Kidney glomerular epithelial cell (primary cell): Measurements from ENCODE around the gene KIF2C.
"Not testable (repeated sequence)": the region's sequence is repeated elsewhere in the genome, so short reads cannot be mapped to it uniquely, and the experiment has no call there.

Source experiments
- DNase-seq: peaks from one replicate; lab custom pipeline; 2025; lab: John Stamatoyannopoulos, UW

KIF2C gene

DNA sequence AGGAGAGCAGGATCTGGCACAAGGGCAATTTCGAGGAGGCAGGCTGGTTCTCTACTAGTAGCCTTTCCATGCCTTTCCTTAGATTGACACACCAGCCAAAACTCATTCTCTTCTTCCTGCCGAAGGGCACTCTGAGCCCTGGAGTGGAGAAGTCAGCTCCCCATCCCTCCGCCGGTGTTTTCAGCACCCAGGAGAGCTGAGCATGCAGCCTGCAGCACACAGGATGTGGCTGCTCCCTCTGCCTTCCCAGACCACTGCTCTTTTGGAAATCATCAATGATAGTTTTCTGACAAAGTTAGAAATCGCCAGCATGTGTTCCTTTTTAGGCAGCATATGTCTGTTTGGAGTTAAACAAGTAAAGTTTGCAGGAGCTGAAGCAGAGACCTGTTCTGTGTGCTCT lies 20.3 kb upstream of the KIF2C start:
- no peak for DNase-seq

DNA sequence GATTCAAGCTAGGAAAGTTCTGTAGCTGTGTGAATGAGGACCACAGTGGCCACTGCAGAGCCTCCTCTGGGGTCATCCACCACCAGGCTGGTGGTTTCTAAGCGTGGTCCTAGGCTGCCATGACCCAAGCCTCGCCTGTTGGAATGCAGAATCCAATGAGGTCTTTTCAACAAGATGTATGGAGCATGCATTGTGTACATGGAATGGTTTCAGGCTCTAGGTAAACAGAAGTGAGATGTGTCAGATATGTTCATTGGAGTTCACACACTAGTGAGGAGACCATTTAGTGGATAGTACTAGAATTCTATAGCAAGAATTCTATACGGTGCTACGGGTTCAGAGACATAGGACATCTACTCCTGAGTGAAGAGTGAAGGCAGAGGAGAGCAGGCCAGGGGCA lies 19.4 kb upstream of the KIF2C start:
- no peak for DNase-seq

DNA sequence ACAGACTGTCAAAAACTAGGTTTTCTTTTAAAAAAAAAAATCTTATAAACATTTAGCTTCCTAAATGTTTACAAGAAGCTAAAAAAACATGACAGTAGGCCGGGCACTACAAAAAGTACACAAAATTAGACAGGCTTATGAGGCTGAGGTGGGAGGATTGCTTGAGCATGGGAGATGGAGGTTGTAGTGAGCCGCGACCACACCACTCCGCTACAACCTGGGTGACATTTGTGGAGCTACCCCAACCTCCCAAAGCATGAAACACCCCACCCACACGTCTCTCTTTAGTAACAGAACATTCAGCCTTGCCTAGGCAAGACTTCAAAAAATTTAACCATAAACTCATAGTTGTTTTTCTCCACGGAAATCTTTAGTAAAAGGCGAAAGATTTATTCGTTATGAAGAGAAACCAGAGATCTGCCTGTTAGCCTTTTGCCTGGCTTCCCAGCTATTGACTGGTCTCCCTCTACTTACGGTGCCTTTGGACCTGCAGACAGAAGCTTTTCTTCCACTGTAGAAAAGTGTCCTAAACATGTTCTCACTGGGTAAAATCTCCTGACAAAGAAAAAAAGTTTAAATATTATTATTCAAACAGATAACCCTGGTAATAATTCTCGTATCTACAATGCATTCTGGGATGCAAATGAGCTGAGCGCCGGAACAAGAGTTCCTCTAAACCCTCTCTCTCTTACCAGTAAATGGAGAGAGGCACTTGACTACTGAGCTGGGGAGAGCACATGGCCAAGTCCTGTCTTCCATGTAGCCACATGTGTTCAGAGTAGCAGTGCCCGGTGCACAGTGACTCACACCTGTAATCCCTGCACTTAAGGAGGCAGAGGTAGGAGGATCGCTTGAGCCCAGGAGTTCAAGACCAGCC lies 17.9 kb upstream of the KIF2C start:
- peak; percentile 87 for DNase-seq

DNA sequence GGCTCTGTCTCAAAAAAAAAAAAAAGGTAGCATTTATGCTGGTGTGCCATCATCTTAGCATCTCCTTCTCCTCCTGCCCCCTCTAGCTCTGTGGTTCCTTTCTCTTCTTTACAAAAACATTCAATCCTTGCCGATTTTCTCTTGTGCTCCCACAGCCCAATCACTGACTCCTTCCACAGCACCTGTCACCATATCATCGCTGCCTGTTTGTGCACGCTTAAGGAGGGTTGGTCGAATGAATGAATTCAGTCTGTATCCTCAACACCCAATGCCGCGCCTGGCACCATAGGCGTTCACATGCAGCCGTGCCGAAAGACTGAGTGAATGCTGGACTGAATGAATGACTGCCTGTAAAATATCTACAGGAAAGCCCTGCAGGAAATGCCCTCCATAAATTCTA lies 16.6 kb upstream of the KIF2C start:
- DNase-seq = no peak

DNA sequence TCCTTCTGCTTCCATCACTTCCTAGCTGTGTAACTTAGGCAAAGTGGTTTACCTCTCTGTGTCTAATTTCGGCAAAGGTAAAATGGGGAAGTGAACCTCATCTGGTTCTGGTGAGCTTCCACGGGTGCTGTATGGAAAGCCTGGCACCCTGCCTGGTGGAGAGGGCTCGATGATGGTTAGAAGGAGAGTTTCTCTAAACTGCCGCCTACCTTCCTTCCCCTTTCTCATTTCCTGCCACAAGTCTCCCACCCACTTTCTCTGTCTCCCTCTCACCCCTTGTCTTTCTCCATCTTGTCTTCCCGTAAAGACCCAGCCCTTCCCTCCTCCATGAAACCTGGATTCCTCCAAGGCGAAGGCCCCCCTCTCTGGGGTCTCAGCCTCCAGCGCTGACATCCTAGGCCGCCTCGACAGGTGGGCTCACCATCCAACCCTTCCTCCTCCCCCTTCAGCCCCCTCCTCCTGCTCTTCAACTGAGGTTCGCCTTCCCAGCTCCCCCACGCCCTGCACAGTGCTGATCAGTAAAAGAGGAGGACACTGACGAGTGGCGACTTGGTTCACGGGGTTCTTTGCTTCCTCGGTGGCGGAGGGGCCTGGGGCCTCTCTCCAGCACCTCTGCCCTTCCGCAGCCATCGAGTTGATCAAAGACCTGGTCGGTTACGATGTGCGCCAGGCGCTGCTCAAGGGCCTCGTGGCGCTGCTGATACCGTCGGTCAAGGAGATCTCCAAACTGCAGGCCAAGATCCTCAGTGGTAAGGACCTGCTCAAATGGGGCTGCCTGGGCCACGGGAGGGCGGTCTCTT lies 15.9 kb upstream of the KIF2C start:
- no peak for DNase-seq

DNA sequence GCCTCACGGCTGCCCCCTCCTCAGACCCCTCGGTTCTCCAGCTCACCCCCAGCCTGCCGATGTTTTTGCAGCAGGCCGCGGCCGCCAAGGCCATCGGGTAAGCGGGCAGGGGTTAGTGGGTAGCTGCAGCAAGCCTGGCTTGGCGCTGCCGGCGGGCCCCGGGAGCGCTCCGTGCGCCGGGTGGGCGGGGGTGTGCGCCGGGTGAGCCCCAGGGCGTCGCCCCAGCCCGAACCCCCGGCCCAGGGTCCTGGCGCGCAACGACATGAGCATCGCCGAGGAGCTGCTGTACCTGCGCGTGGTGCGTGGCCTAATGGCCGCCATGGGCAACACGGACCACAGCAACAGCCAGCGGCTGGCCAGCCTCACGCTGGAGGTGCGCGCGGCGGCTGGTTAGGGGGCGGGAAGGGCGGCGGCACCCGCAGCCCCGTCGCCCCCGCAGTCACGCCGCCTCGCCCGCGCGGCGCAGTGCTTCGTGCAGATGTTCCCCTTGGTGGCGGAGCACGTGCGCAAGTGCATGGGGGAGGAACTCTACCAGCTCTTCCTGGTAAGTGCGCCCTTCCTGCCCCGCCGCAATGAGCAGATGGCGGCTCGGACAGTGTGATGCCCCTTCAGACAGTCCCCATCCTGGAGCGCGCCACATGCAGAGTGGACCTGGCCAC lies 15.2 kb upstream of the KIF2C start:
- no peak for DNase-seq

DNA sequence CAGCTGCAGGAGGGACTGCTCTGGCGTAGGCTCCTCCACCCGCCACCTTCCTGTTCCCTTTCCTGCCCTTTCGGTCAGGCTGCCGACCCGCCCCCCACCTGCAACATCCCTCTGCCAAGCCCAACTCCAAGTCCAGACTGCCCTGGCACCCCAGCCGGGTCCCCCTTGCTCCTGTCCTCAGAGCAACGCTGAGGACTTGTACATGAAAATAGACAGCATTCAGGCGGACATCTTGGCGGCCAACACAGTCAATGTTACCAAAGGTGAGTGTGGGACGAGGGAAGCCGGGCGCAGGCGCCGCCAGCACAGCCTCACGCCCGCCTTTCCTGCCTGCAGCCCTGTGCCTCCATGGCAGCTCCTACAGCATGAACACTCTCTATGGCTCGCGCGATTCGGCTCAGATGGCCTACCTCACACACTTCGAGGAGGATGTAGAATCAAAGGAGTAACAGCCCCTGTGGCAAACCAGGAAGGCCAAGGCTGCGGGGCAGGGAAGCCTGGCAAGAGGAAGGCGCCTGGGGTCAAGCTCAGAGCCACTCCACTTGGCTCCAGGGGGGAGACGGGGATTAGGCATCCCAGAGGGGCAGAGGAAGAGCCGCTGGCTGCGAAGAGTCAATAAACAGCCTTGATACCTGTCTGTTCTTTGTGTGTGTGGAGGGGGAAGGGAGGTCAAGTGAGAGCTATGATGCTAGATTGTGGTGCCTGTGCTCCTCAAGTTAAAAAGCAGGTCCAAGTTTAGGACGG lies 14.5 kb upstream of the KIF2C start:
- no peak for DNase-seq

DNA sequence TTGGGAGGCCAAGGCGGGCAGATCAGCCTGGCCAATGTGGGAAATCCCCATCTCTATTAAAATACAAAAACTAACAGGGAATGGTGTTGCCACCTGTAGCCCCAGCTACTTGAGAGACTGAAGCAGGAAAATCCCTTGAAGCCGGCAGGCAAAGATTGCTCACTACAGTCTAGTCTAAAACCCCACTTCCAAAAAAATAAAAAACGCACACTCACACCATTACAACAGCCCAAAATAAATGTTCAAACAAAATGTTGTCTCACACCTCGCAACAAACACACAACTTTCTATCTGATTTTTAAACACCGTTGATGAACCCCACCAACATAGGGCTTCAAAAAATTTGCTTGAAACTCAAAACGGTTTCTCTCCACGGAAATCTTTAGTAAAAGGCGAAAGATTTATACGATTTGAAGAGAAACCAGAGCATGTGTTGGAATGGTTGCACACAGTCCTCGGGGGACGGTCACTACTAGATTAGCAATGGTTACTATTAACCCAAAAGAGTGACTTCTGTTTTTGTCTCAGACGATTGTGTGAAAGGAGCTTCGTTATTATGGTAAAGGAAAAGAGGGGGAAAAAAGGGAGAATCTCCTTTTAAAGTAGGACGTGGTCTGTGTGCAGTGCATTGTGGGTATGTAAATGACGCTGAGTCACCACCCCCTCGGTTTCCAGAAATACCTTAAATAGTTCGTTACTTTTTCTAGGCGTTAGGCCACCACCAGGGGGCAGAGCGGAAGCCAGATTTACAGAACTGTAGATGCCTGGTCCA lies 8.7 kb upstream of the KIF2C start, which contains the start of gene RNU5D-1:
Gene RNU5D-1, minus strand, starts transcription at position 430 of the 772 bp plus-strand sequence.
- peak; percentile 100 for DNase-seq

DNA sequence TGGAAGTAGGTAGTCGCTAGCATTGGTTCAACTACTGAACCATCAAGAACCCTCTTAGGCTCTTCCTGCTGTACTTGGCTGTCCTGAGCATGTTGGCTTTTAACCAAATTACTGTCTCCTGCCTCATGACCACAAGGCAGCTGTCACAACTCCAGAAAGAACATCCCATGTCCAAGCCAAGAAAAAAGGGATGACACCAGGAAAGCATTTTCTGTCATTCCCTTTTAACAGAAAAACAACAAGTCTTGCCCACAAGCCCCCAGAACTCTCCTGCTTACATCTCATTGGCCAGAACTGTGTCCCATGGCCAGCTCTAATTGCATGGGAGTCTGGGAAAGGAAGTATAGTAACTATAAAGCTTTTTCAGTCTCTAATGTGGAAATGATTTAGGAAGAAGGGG lies 6.3 kb upstream of the KIF2C start:
- DNase-seq = peak; percentile 20

DNA sequence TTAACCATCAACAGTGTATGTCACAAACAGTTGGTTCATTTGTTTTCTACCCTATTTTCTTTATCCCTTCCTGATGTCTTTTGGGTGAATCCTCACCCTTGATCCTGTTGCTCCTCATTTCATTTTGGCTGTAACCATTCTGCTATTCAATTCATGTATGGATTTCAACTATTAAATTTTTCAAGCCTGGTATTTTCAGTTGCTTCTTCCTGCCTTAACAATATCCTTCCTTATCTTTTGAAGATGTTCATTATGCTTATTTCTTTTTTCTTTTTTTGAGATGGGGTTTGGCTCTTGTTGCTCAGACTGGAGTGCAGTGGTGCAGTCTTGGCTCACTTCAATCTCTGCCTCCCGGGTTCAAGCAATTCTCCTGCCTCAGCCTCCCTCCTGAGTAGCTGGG lies 5.9 kb upstream of the KIF2C start:
- DNase-seq = no peak

DNA sequence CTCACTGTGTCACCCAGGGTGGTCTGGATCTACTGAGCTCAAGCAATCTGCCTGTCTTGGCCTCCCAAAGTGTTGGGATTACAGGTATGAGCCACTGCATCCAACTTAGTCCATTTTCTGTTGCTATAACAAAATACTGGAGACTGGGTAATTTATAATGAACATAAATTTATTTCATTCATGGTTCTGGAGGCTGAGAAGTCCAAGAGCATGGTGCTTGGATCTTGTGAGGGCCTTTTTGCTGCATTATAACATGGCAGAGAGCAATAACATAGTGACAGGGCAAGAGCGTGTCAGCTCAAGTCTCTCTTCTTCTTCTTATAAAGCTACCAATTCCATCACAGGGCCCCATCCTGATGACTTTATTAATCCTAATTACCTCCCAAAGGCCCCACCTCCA lies 3.6 kb upstream of the KIF2C start:
- no peak for DNase-seq

DNA sequence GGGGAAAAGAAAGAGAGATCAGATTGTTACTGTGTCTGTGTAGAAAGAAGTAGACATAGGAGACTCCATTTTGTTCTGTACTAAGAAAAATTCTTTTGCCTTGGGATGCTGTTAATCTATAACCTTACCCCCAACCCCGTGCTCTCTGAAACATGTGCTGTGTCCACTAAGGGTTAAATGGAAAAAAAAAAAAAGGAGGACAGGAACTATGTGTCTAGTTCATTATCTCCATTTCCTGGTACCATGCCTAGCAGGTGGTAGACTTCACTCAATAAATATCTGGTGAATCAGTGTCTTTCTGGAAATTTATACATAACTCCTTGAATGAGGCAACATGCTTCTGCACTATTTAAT lies 707 bp upstream of the KIF2C start:
- DNase-seq = not testable (repeated sequence)

DNA sequence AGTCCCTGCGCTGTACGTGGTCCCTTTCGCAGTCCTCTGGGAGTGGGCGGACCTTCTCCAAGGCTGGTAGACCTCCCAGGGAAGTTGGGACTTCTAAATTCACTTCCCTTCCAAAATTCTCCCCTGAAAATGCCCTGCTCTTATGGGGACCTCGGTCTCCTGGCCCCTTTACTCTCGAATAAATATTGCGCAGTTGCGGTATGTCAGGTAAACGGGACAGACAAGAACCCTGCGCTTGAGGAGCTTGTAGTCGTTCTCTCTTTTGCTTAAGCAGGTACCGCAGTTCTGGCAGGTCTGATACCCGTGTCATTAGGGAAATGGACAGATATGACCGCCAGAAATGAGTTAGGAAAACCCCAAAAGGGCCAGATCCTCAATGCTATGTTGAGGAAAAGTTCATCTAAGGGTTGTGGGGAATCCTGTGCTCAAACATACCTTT lies 561 bp downstream of the KIF2C start:
- DNase-seq = no peak

DNA sequence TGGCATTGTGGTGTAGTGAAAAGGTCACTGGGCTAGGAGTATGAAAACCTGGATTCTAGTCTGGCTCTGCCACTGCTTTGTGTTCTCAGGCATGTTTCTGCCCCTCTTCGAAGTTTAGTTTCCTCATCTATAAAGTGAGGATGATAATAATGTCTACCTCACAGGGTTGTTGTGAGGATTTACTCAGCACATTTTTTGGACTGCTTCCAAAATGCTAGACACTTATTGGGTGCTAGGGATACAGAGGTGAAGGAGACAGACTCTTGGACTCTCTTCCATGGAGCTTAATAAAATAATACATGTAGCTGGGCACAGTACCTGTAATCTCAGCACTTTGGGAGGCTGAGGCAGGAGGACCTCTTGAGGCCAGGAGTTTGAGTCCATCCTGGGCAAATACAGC lies 3.6 kb downstream of the KIF2C start:
- DNase-seq = no peak

DNA sequence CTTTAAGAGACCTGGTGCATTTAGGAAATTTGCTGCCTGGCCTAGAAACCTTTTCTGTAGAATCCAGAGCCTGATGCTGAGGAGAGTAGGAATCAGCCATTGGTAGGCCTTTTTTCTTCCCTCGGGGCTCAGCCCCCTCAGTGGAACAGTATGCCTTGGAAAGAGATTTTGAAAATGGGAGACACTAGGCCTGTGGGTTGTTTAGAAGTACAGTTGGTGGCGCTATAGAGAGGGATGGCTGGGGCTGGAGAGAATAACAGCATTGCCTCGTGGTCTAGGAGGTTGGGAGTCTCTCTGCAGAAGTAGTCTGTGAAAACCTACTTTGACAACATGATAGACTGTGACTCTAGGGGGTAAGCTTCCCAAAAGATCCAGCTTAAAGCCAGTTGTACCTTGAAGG lies 8.2 kb downstream of the KIF2C start:
- DNase-seq = no peak

DNA sequence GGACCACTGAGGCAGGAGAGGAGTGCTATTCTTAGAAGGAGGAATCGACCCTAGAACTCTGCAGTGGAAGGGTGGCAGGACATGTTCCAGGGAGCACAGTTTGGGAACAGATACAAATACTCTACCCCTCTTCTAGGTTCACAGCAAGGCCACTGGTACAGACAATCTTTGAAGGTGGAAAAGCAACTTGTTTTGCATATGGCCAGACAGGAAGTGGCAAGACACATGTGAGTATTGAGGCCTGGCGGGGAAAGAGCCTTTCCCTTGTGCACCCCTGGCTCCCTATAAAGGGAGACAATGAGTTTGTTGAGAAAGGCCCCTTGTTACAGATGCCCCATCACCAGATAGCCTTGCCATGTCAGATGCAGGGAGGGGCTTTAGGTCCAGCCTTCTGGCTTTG lies 17.8 kb downstream of the KIF2C start:
- no peak for DNase-seq

DNA sequence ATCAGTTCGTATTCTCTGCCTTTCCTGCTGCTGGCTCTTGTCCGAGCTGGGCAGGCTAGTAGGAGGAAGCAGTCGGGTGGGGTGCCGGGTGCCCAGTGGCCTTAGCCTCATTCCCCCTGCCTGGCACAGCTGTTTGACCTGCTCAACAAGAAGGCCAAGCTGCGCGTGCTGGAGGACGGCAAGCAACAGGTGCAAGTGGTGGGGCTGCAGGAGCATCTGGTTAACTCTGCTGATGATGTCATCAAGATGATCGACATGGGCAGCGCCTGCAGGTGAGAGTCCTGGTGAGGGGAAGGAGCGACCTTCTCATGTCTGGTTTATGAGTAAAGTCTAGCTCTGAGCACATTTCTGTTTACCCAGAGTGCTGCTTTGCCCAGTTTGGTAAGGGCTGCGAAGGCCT lies 19.4 kb downstream of the KIF2C start:
- no peak for DNase-seq

DNA sequence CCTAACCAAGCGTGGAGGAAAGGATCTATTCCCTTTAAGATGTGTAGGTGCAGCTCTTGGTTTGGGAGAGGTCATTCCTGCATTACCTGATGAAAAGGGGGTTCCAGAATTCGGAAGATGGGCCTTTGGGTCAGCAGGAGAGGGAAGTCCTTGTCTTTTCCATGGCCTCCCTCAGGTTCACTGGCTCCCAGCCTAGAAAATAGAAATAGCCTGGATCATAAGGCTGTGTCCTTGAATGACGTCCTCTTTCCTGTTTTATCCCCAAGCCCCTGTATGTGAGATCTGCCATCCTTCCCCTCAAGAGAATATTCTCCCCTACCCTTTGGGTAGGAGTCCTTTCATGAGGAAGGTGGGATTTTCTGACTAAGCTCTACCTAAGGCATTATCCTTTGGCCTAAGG lies 21.2 kb downstream of the KIF2C start:
- DNase-seq = no peak

DNA sequence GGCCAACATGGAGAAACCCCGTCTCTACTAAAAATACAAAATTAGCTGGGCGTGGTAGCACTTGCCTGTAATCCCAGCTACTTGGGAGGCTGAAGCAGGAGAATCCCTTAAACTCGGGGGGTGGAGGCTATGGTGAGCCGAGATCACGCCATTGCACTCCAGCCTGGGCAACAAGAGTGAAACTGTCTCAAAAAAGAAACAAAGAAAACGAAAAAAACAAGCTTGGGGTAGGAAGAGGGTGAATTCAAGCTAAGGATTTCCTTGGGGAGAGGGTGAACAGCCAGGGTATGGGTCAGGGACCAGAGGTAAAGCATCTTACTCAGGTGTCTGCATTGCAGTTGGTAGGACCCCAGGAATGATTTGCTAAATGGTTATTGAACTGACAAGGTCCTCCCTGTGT lies 26.8 kb downstream of the KIF2C start:
- DNase-seq = not testable (repeated sequence)

DNA sequence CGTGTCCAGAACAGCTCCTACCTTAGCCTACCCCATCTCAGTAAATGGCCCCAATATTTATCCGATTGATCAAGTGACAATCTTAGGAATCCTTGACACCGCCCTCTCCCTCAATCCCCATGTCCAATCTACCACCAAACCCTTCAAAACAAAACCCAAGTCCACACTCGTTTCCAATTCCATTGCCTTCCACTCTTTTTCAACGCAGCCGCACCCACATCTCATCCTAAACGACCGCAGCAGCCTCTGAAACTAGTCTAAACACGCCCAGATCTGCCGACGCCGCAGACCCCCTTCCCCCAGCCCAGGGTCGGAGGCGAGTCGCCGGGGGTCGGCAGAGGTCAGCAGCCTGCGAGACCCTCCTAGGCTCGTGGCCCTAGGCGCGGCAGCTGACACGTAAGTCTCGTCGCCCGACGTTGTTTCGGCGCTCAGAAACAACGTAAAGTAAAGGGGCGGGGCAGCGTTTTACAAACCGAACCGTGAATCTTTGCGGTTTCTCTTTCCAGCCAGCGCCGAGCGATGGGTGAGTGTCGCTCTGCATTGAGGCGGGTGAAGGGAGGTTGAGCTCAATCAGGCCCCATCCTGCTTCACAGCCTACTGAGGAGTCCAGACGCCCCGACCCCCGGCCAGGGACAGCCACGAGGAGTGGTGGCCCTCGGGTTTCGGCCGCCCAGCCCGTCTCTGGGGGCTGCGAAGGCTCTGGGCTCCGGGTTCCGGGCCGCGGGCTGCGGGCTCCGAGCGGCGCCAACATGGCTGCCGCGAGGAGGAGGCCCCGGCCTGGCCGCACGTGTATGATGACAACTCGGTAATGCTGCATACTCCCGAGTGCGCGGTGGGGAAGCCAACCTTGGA lies 35.7 kb downstream of the KIF2C start, which contains the start of gene RPS8:
Gene RPS8, plus strand, starts transcription at position 463 of the 852 bp plus-strand sequence. Its CDS starts 57 bp downstream, at position 520.
- peak; percentile 79 for DNase-seq
